Upper lobe of right lung (tissue), 1 donor: Measurements from ENCODE around the gene FIBCD1. TPM values are rescaled to one million over a fixed set of nuclear protein-coding genes. Genes with fewer than 3 reads are reported as not detected.

Experiments used
- ATAC-seq: fragments of 200-7000 bp; cut with Tn5 transposase; one replicate; pipeline ENCODE4 v1.9.1; 2020; ENCODE audit warnings: mild to moderate bottlenecking, moderate library complexity
- DNase-seq: peaks from one replicate; pipeline ENCODE4 v3.0.0-alpha.2; 2020
- H3K27ac ChIP-seq: fragments of 200-600 bp; one replicate; pipeline ENCODE4 v1.8.0; 2022
- H3K27me3 ChIP-seq: fragments of 200-600 bp; one replicate; pipeline ENCODE4 v1.8.0; 2022; ENCODE audit warnings: mild to moderate bottlenecking
- H3K36me3 ChIP-seq: fragments of 200-600 bp; one replicate; pipeline ENCODE4 v1.8.0; 2022
- H3K4me1 ChIP-seq: fragments of 200-600 bp; one replicate; pipeline ENCODE4 v1.8.0; 2022
- H3K4me3 ChIP-seq: fragments of 200-600 bp; one replicate; pipeline ENCODE4 v1.8.0; 2022; ENCODE audit warnings: mild to moderate bottlenecking
- H3K9me3 ChIP-seq: fragments of 200-600 bp; one replicate; pipeline ENCODE4 v1.8.0; 2022
- intact Hi-C: fragments of 100-400 bp; cut with DNase I; formaldehyde crosslinking; loops from one replicate; pipeline ENCODE4 v1.11.0; 2022
- total RNA-seq: library from RNA; stranded (reverse); fragmentation: NEBNext Ultra II Directional; extraction: Animal tissue kit (Norgen Biotek cat#: 25700); gene quantifications from one replicate; pipeline ENCODE4 v1.2.1, GENCODE V29; 2021
- TF ChIP-seq, protein P1 (sequence below): fragments of 200-600 bp; IDR thresholded peaks from one replicate; pipeline ENCODE4 v1.8.0; 2022; ENCODE audit warnings: antibody characterized with exemption
- donor health status: DM: no; HTN: yes; CAD: no; lungs with severe emphysema.

FIBCD1 gene
- total RNA-seq, 1 donor from 2014 or later = 2.7 TPM

DNA sequence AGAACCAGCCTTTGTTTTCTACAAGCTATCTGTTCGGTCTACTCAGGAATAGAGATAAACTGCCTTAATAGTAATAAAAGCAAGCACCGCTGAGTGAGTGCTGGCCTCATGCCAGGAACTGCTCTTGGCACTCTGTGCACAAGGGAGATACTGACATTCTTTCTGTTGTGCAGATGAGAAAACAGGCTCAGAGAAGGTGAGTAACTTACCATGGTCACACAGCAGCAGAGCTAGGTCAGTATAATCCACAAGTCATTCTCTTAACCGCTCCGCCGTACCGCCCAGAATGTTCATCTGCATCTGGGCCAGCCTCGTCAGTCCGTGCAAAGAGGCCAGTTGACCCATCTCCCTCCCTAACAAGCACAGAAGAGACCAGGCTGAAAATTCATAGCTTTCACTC, 69.8 kb downstream of the FIBCD1 start:
- intact Hi-C loops = loop anchor here (5.0 to 10.0 kb wide), 2 partner anchors 104 to 167 kb away; no protein-coding TSS in a partner anchor
- Histone ChIP-seq H3K9me3 (no peaks in the 10 kb centered on the region), H3K36me3 (peaks cover 54% of the 10 kb centered on the region), H3K4me3 (no peak overlapping the region), H3K27ac (no peak overlapping the region), H3K27me3 (no peaks in the 10 kb centered on the region), H3K4me1 (no peaks in the 10 kb centered on the region)
- TF ChIP-seq, protein P1, sequence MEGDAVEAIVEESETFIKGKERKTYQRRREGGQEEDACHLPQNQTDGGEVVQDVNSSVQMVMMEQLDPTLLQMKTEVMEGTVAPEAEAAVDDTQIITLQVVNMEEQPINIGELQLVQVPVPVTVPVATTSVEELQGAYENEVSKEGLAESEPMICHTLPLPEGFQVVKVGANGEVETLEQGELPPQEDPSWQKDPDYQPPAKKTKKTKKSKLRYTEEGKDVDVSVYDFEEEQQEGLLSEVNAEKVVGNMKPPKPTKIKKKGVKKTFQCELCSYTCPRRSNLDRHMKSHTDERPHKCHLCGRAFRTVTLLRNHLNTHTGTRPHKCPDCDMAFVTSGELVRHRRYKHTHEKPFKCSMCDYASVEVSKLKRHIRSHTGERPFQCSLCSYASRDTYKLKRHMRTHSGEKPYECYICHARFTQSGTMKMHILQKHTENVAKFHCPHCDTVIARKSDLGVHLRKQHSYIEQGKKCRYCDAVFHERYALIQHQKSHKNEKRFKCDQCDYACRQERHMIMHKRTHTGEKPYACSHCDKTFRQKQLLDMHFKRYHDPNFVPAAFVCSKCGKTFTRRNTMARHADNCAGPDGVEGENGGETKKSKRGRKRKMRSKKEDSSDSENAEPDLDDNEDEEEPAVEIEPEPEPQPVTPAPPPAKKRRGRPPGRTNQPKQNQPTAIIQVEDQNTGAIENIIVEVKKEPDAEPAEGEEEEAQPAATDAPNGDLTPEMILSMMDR = no peak
- DNase-seq (peak; percentile 55), ATAC-seq (no peak)

DNA sequence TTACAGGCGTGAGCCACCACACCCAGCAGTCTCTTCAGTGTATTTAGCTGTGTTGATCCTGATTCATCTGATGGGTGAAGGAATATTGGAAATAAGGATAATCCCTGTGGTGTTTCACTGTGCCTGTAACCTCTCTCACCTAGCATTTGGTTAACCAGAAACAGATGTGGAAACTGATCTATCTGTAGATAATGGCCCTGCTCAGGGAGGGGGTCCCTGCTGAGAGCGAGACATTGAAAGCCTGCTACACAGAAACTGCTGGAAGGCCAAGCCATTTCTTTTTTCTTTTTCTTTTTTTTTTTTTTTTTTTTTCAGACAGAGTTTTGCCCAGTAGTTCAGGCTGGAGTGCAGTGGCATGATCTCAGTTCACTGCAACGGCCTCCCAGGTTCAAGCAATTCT, 70.8 kb downstream of the FIBCD1 start:
- no peak overlapping the region for H3K27ac ChIP-seq
- peak; percentile 0 for DNase-seq
- H3K4me3 ChIP-seq = no peak overlapping the region
- TF ChIP-seq, protein P1 = no peak
- intact Hi-C loops = loop anchor here (5.0 to 10.0 kb wide), 2 partner anchors 103 to 166 kb away; no protein-coding TSS in a partner anchor
- ATAC-seq = no peak
- H3K9me3 ChIP-seq = no peaks in the 10 kb centered on the region
- peaks cover 6% of the 10 kb centered on the region for H3K4me1 ChIP-seq
- H3K27me3 ChIP-seq = no peaks in the 10 kb centered on the region
- H3K36me3 ChIP-seq = peaks cover 54% of the 10 kb centered on the region

DNA sequence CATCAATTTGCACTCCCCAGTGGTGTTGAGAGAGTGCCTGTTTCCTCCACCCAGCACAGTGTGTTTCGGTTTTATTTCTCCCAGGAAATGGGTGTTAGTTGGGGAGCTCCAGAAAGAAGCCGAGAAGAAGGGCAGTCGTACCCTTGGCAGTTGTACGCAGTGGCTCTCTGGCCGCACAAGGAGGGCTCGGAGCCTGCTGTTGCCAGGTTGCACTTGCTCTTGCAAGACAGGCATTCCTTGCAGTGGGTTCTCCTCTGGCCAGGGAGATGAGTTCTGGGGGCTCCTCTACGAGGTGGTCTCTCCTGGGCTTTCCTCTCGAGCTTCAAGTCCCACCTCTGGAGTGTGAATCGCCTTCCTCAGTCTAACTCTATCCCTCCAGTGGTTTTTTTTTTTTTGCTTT, 71.5 kb downstream of the FIBCD1 start:
- Histone ChIP-seq H3K4me1 (peaks cover 6% of the 10 kb centered on the region), H3K36me3 (peaks cover 54% of the 10 kb centered on the region), H3K27ac (no peak overlapping the region), H3K4me3 (no peak overlapping the region), H3K9me3 (no peaks in the 10 kb centered on the region), H3K27me3 (no peaks in the 10 kb centered on the region)
- intact Hi-C loops = loop anchor here (5.0 to 10.0 kb wide), 2 partner anchors 103 to 165 kb away; no protein-coding TSS in a partner anchor
- TF ChIP-seq, protein P1 = no peak
- ATAC-seq = no peak
- DNase-seq = peak; percentile 48

DNA sequence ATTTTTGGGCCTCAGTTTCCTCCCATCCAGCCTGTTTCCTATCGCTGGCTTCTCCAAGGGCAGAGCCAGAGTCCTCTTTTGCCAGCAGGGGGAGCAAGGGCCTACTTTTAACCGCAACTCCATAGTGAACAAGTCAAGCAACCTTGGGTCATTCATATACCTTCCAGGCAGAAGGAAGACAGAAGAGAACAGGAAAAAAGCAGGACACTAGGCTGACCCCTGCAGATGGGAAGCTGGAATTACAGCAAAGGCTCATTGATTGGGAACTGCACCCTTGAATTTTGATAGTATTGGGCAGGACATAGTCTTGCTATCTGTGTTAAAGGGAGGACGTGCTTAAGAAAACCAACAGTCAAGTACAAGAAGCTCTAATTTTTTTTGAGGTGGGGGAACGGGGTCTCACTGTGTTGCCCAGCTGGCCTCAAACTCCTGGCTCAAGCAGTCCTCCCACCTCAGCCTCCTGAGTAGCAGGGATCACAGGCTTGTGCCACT, 72.5 kb downstream of the FIBCD1 start:
- peaks cover 11% of the 10 kb centered on the region for H3K4me1 ChIP-seq
- intact Hi-C loops = loop anchor here (5.0 to 10.0 kb wide), 2 partner anchors 102 to 164 kb away; no protein-coding TSS in a partner anchor
- no peak for DNase-seq
- H3K4me3 ChIP-seq = no peak overlapping the region
- peak; percentile 90 for ATAC-seq
- no peaks in the 10 kb centered on the region for H3K27me3 ChIP-seq
- TF ChIP-seq, protein P1 = peak; percentile 74
- peaks cover 44% of the 10 kb centered on the region for H3K36me3 ChIP-seq
- H3K27ac ChIP-seq = no peak overlapping the region
- H3K9me3 ChIP-seq = no peaks in the 10 kb centered on the region

DNA sequence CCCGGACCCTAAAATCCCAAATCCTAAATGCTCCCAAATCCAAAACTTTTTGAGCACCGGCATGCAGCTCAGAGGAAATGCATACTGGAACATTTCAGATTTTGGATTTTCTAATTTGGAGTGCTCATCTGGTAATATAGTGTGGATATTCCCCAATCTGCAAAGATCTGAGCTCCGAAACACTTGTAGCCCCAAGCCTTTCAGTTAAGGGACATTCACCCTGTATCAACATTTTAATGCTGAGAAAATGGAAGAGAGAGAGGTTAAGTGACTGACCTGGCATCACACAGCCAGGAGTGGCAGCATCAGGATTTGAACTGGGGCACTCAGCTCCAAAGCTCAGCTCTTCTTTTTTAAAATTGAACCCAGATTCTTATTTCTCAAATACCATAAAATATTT, 73.1 kb downstream of the FIBCD1 start:
- H3K9me3 ChIP-seq = no peaks in the 10 kb centered on the region
- ATAC-seq (no peak), DNase-seq (no peak)
- intact Hi-C loops = loop anchor here (5.0 to 10.0 kb wide), 2 partner anchors 101 to 164 kb away; no protein-coding TSS in a partner anchor
- peaks cover 17% of the 10 kb centered on the region for H3K4me1 ChIP-seq
- H3K27me3 ChIP-seq = no peaks in the 10 kb centered on the region
- H3K27ac ChIP-seq = no peak overlapping the region
- no peak overlapping the region for H3K4me3 ChIP-seq
- TF ChIP-seq, protein P1 = no peak
- peaks cover 42% of the 10 kb centered on the region for H3K36me3 ChIP-seq
